Measurements from ENCODE around the gene HGD.
A peak's percentile ranks its signal among the peaks of the same experiment; 100 is the strongest.
"Not testable (repeated sequence)": the region's sequence is repeated elsewhere in the genome, so short reads cannot be mapped to it uniquely, and the experiment has no call there.

The HGD gene

DNA sequence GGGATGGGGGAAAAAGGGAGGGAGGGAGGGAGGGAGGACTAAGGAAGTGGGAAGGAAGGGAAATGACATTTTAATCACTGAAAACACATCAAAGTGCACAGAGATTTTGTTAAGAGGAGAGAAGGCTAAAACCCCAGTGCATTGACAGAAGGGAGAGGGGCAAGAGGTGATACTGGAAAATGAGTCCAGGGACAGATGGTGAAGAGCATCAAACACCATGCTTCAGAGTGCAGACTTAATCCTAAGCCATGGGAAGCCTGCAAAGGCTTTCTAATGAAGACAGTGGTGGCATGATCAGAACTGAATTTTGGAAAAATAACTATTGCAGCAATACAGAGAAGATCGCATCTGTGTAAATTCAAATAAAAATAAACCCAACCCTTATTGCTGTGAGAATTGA is 41.8 kb downstream of the HGD start:
- Histone ChIP-seq H2BK120ac (ENCODE audit: low read depth, low read length) (no peak overlapping the region), H3K4ac (ENCODE audit: low read depth in 1 of 2, low read length in 2 of 2) (no peak overlapping the region), H3K79me1 (replicated peaks; ENCODE audit: low read length, poor library complexity, severe bottlenecking) (no peaks in the 10 kb centered on the region), H3K9me3 (ENCODE audit: control insufficient read depth, low read length) (no peaks in the 10 kb centered on the region), H3K18ac (ENCODE audit: low read depth in 1 of 2, low read length in 2 of 2) (no peak overlapping the region), H3K36me3 (ENCODE audit: control insufficient read depth in 1 of 2, insufficient read depth in 2 of 2, low read depth in 1 of 2, low read length in 2 of 2) (no peaks in the 10 kb centered on the region), H2BK15ac (ENCODE audit: low read depth, poor library complexity, severe bottlenecking) (no peak overlapping the region), H3K27me3 (ENCODE audit: control insufficient read depth in 1 of 2, insufficient read depth in 1 of 2, low read length in 2 of 2) (no peaks in the 10 kb centered on the region), H2BK5ac (ENCODE audit: low read depth, low read length, poor library complexity, severe bottlenecking) (no peak overlapping the region), H2AK5ac (ENCODE audit: low read length, severe bottlenecking) (no peak overlapping the region), H3K27ac (ENCODE audit: low read length, poor library complexity, severe bottlenecking) (no peak overlapping the region), H3K4me2 (ENCODE audit: low read length, poor library complexity, severe bottlenecking) (no peak overlapping the region), H2AFZ (ENCODE audit: low read depth, low read length) (no peak overlapping the region), H3K9ac (ENCODE audit: low read length) (no peak overlapping the region), H2BK12ac (ENCODE audit: low read length in 2 of 2) (no peak overlapping the region), H3K4me3 (ENCODE audit: insufficient read depth in 1 of 2, low read depth in 1 of 2, low read length in 2 of 2) (no peak overlapping the region), H4K8ac (ENCODE audit: low read length) (no peak overlapping the region), H3K4me1 (ENCODE audit: control insufficient read depth, insufficient read depth, low read depth, low read length) (peaks cover 3% of the 10 kb centered on the region), H3K23ac (ENCODE audit: low read length in 2 of 2) (no peak overlapping the region), H3K14ac (ENCODE audit: low read length in 2 of 2) (no peak overlapping the region), H4K91ac (ENCODE audit: low read length) (no peak overlapping the region)
- WGBS, result no CpG with 5 or more reads among the region's 1 CpG
- DNase-seq, result no peak

- 75% methylated on average over 3 of the region's 4 CpGs for WGBS
- H3K27me3 ChIP-seq (ENCODE audit: control insufficient read depth in 1 of 2, insufficient read depth in 1 of 2, low read length in 2 of 2); H2AFZ ChIP-seq (ENCODE audit: low read depth, low read length); H2BK12ac ChIP-seq (ENCODE audit: low read length in 2 of 2); H3K9ac ChIP-seq (ENCODE audit: low read length); H3K4me2 ChIP-seq (ENCODE audit: low read length, poor library complexity, severe bottlenecking); H2BK120ac ChIP-seq (ENCODE audit: low read depth, low read length); H3K36me3 ChIP-seq (ENCODE audit: control insufficient read depth in 1 of 2, insufficient read depth in 2 of 2, low read depth in 1 of 2, low read length in 2 of 2); H3K9me3 ChIP-seq (ENCODE audit: control insufficient read depth, low read length); H2BK15ac ChIP-seq (ENCODE audit: low read depth, poor library complexity, severe bottlenecking); H3K4me1 ChIP-seq (ENCODE audit: control insufficient read depth, insufficient read depth, low read depth, low read length); H3K23ac ChIP-seq (ENCODE audit: low read length in 2 of 2); H3K4me3 ChIP-seq (ENCODE audit: insufficient read depth in 1 of 2, low read depth in 1 of 2, low read length in 2 of 2); H3K79me1 ChIP-seq (replicated peaks; ENCODE audit: low read length, poor library complexity, severe bottlenecking); H4K8ac ChIP-seq (ENCODE audit: low read length); H3K14ac ChIP-seq (ENCODE audit: low read length in 2 of 2); H3K27ac ChIP-seq (ENCODE audit: low read length, poor library complexity, severe bottlenecking); H2AK5ac ChIP-seq (ENCODE audit: low read length, severe bottlenecking); H2BK5ac ChIP-seq (ENCODE audit: low read depth, low read length, poor library complexity, severe bottlenecking); H4K91ac ChIP-seq (ENCODE audit: low read length); H3K18ac ChIP-seq (ENCODE audit: low read depth in 1 of 2, low read length in 2 of 2); H3K4ac ChIP-seq (ENCODE audit: low read depth in 1 of 2, low read length in 2 of 2); DNase-seq: not testable (repeated sequence)
These were observed 43.2 kb downstream of the HGD start for GRCh38 chr3:120638820-120639219.

GRCh38 chr3:120637851-120638559 is 44.0 kb downstream of the HGD start:
- H2AK5ac ChIP-seq (ENCODE audit: low read length, severe bottlenecking), result no peak overlapping the region
- peak overlapping the region in 1 of 2 experiments; percentile 57 for H2BK12ac ChIP-seq (ENCODE audit: low read length in 2 of 2)
- WGBS, result 70% methylated on average over 6 of the region's 6 CpGs
- no peak overlapping the region for H3K4me2 ChIP-seq (ENCODE audit: low read length, poor library complexity, severe bottlenecking)
- H3K4me1 ChIP-seq (ENCODE audit: control insufficient read depth, insufficient read depth, low read depth, low read length), result peaks cover 1% of the 10 kb centered on the region
- H3K79me1 ChIP-seq (replicated peaks; ENCODE audit: low read length, poor library complexity, severe bottlenecking), result no peaks in the 10 kb centered on the region
- no peak overlapping the region for H3K9ac ChIP-seq (ENCODE audit: low read length)
- no peaks in the 10 kb centered on the region for H3K27me3 ChIP-seq (ENCODE audit: control insufficient read depth in 1 of 2, insufficient read depth in 1 of 2, low read length in 2 of 2)
- no peak overlapping the region for H2BK120ac ChIP-seq (ENCODE audit: low read depth, low read length)
- H2AFZ ChIP-seq (ENCODE audit: low read depth, low read length), result no peak overlapping the region
- DNase-seq, result no peak
- H3K18ac ChIP-seq (ENCODE audit: low read depth in 1 of 2, low read length in 2 of 2), result no peak overlapping the region
- no peak overlapping the region for H2BK5ac ChIP-seq (ENCODE audit: low read depth, low read length, poor library complexity, severe bottlenecking)
- no peaks in the 10 kb centered on the region for H3K36me3 ChIP-seq (ENCODE audit: control insufficient read depth in 1 of 2, insufficient read depth in 2 of 2, low read depth in 1 of 2, low read length in 2 of 2)
- H2BK15ac ChIP-seq (ENCODE audit: low read depth, poor library complexity, severe bottlenecking), result no peak overlapping the region
- H4K91ac ChIP-seq (ENCODE audit: low read length), result no peak overlapping the region
- no peak overlapping the region for H3K27ac ChIP-seq (ENCODE audit: low read length, poor library complexity, severe bottlenecking)
- no peak overlapping the region for H3K4me3 ChIP-seq (ENCODE audit: insufficient read depth in 1 of 2, low read depth in 1 of 2, low read length in 2 of 2)
- H3K4ac ChIP-seq (ENCODE audit: low read depth in 1 of 2, low read length in 2 of 2), result no peak overlapping the region
- no peaks in the 10 kb centered on the region for H3K9me3 ChIP-seq (ENCODE audit: control insufficient read depth, low read length)
- H4K8ac ChIP-seq (ENCODE audit: low read length), result no peak overlapping the region
- H3K14ac ChIP-seq (ENCODE audit: low read length in 2 of 2), result no peak overlapping the region
- no peak overlapping the region for H3K23ac ChIP-seq (ENCODE audit: low read length in 2 of 2)

GRCh38 chr3:120636795-120637401 is 45.1 kb downstream of the HGD start:
- no CpG with 5 or more reads among the region's 2 CpGs for WGBS
- no peak overlapping the region for H2BK12ac ChIP-seq (ENCODE audit: low read length in 2 of 2)

More at GRCh38 chr3:120636795-120637401, 45.1 kb downstream of the HGD start:
- H3K23ac ChIP-seq (ENCODE audit: low read length in 2 of 2), result no peak overlapping the region
- H3K27ac ChIP-seq (ENCODE audit: low read length, poor library complexity, severe bottlenecking), result no peak overlapping the region
- H3K9me3 ChIP-seq (ENCODE audit: control insufficient read depth, low read length), result no peaks in the 10 kb centered on the region
- H4K8ac ChIP-seq (ENCODE audit: low read length), result no peak overlapping the region
- H2BK15ac ChIP-seq (ENCODE audit: low read depth, poor library complexity, severe bottlenecking), result no peak overlapping the region
- no peak overlapping the region for H3K4ac ChIP-seq (ENCODE audit: low read depth in 1 of 2, low read length in 2 of 2)
- H3K27me3 ChIP-seq (ENCODE audit: control insufficient read depth in 1 of 2, insufficient read depth in 1 of 2, low read length in 2 of 2), result no peaks in the 10 kb centered on the region
- no peak overlapping the region for H3K4me2 ChIP-seq (ENCODE audit: low read length, poor library complexity, severe bottlenecking)
- no peak overlapping the region for H3K9ac ChIP-seq (ENCODE audit: low read length)
- no peak overlapping the region for H3K14ac ChIP-seq (ENCODE audit: low read length in 2 of 2)
- H3K4me1 ChIP-seq (ENCODE audit: control insufficient read depth, insufficient read depth, low read depth, low read length), result no peaks in the 10 kb centered on the region
- H3K4me3 ChIP-seq (ENCODE audit: insufficient read depth in 1 of 2, low read depth in 1 of 2, low read length in 2 of 2), result no peak overlapping the region
- no peak overlapping the region for H2AK5ac ChIP-seq (ENCODE audit: low read length, severe bottlenecking)
- H3K18ac ChIP-seq (ENCODE audit: low read depth in 1 of 2, low read length in 2 of 2), result no peak overlapping the region
- no peak overlapping the region for H2BK120ac ChIP-seq (ENCODE audit: low read depth, low read length)
- no peak overlapping the region for H2AFZ ChIP-seq (ENCODE audit: low read depth, low read length)
- no peak overlapping the region for H2BK5ac ChIP-seq (ENCODE audit: low read depth, low read length, poor library complexity, severe bottlenecking)
- DNase-seq, result no peak
- no peaks in the 10 kb centered on the region for H3K36me3 ChIP-seq (ENCODE audit: control insufficient read depth in 1 of 2, insufficient read depth in 2 of 2, low read depth in 1 of 2, low read length in 2 of 2)
- no peaks in the 10 kb centered on the region for H3K79me1 ChIP-seq (replicated peaks; ENCODE audit: low read length, poor library complexity, severe bottlenecking)
- H4K91ac ChIP-seq (ENCODE audit: low read length), result no peak overlapping the region

Measured in mesenchymal stem cell (in vitro differentiated cells and primary cell).